GM12873 (cell line): ENCODE data around the gene RIMBP2.

ENCODE experiments used
- TF ChIP-seq, protein P1 (sequence below): IDR thresholded peaks from 2 replicates; pipeline ENCODE4 v1.5.1; 2012; ENCODE audit warnings: low read depth, mild to moderate bottlenecking, moderate library complexity, low read length, control low read depth; ENCODE audit not compliant: insufficient read depth; ENCODE audit errors: missing control alignments

The RIMBP2 gene

DNA sequence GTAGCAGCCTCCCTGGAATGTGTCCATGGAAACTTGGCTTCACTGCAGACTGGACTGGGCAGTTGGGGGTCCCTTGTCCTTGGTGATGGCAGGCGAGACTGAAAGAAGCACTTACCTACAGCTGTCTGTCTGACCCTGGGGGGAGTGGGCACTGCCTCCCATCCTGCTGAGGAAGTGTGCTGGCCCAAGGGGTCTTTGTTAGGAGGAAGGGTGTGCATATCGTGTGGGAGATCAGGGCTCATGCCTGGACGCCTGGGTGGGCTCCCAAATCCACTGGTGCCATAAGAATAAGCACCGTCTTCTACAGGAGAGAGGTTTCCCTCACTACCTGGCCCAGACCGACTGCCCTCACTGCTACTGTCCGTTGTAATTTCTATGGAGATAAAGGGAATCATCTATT is 297.0 kb downstream of the RIMBP2 start:
- TF ChIP-seq, protein P1, sequence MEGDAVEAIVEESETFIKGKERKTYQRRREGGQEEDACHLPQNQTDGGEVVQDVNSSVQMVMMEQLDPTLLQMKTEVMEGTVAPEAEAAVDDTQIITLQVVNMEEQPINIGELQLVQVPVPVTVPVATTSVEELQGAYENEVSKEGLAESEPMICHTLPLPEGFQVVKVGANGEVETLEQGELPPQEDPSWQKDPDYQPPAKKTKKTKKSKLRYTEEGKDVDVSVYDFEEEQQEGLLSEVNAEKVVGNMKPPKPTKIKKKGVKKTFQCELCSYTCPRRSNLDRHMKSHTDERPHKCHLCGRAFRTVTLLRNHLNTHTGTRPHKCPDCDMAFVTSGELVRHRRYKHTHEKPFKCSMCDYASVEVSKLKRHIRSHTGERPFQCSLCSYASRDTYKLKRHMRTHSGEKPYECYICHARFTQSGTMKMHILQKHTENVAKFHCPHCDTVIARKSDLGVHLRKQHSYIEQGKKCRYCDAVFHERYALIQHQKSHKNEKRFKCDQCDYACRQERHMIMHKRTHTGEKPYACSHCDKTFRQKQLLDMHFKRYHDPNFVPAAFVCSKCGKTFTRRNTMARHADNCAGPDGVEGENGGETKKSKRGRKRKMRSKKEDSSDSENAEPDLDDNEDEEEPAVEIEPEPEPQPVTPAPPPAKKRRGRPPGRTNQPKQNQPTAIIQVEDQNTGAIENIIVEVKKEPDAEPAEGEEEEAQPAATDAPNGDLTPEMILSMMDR: no peak

DNA sequence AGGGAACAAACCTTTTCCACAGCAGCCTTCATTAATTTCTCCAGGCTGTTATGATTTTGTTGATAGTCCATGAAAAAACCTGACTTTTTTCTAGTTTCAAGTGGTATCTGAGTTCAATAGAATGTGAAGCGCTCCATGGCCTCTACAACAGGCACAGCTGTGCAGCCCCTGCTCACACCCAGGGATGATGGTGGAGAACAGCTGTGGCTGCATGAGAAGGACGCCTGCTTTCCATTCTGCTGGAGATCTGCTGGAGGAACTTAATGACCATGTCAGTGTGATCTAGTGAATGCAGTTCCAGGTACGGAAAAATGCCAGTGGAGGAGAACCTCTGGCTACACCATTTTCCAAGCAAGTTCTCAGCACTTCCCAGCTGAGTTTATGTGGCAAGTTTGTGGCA is 297.8 kb downstream of the RIMBP2 start:
- TF ChIP-seq, protein P1: no peak

DNA sequence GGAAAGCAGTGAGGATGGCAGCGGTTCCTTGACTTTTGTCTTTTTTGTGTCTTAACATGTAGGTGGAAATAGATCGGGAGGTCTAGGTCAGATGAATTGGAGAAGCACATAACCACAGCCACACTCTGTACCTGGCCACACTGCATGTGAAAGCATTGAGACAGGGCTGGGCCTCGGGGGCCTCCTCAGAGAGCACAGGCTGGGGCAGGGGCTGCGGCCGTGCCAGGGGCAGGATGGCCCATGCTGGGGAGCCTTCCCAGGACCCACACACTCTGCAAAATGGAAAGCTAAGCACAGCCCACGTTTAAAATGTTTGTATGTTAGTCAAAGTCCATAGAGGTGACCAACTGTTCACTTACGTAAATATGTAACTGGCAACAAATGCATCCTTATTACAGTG is 301.7 kb downstream of the RIMBP2 start:
- TF ChIP-seq, protein P1: no peak

DNA sequence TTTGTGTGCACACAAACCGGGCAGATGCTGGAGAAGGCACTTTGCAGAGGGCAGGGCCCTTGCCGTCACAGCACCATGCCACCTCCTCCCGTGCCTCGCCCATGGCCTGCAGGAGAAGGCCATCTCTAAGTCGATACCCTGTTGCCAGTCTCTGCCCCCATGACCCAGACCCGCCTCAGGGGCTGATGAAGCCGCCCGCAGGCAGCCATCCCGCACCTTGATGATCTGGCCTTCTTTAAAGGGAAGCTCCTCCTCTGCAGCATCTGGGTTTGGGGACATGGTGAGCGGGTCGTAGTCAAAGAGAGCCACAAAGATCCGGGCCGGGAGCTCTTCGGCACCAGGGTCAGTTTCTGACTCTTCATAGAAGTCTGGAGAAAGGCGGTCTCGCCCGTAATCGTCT is 302.2 kb downstream of the RIMBP2 start:
- TF ChIP-seq, protein P1: no peak

DNA sequence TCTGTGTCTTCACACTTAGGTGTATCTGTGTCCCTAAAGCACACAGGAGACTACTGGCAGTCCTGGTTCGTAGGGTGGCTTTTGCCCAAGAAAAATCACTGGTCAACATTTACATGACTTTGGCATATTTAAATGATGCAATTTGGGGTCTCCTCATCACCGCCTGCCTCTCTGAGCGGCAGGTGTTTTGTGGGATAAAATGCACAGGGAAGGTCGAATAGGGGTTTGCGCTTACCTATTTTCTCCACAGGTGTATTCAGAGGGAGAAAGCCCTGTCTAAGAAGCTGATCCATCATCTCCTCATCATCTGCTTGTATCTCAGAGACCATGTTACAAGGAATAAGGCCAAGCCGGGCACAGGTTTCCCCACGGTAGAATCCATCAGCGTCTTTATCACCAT is 303.7 kb downstream of the RIMBP2 start:
- TF ChIP-seq, protein P1: no peak

DNA sequence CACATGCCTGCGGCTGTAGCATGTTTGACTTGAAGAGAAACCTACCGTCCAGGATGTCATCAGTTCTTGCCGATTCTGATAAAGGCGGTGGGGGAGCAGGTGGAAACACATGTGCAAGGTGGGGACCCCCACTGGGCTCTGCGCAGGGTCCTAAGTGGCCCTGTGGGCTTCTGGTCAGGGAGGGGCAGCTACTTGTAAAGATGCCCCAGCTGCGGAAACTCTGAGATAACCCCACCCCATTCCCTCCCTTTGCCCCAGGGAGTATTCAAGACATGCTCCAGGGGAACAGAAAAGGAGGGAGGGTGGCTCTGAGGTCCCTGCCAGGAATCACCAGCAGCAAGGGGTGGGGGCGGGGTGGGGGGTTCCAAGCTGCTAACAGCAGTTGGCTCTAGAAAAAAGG is 310.8 kb downstream of the RIMBP2 start:
- TF ChIP-seq, protein P1: no peak

DNA sequence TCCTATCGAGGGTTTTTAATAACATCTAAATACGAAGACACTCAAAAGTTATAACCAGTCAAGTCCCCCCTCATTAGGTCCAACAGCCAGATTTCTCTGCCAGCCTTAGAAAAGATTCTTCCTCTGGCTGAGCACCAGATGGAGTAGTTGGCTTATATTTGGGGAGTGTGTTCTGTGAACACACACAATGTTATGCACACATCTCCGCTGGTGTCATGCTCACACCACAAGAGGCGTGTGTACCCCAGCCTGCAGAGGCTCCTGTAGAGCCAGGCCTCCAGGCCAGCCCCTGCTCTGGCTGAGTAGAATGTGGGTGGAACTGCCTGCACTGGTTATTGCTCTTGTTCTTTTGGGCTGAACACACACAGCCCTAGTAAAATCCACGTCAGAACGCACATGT is 314.4 kb downstream of the RIMBP2 start:
- TF ChIP-seq, protein P1: peak; percentile 22
